GM21825 (cell line): ENCODE data around the gene ARFGAP2.
A peak's percentile ranks its signal among the peaks of the same experiment; 100 is the strongest.

Source experiments
- ATAC-seq: cut with Tn5 transposase; IDR thresholded peaks from one replicate; pipeline ENCODE4 v1.9.1; 2021; ENCODE audit warnings: mild to moderate bottlenecking, moderate library complexity; ENCODE audit not compliant: unreplicated experiment

ARFGAP2 gene

DNA sequence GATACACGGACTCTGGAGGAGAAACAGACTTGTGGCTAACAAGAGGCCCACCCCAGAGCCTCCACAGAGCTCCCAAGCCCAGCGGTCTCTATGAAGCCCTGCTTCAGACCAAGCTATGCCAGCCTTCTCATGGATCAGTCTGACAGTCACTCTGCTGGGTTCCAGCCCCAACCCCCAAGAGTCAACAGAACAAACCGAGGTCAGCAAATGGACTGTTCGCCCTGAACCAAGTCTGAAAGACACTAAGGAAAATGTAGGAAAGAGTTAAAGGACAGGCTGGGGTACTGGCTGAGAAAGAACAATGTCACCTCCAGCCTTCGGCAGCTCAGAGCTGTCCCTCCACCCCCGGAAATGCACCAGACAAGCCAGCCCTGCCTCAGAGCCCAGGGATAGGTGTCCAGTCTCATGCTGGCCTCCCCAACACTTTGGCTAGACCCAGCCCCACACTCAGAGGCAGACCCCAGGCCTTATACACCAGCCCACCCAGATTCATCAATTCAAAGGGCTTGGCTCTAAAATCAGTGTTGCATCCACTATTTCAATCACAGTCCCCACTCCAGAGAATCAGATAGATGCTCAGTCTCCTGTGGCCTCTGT, 3.8 kb downstream of the ARFGAP2 start:
- ATAC-seq, result no peak

DNA sequence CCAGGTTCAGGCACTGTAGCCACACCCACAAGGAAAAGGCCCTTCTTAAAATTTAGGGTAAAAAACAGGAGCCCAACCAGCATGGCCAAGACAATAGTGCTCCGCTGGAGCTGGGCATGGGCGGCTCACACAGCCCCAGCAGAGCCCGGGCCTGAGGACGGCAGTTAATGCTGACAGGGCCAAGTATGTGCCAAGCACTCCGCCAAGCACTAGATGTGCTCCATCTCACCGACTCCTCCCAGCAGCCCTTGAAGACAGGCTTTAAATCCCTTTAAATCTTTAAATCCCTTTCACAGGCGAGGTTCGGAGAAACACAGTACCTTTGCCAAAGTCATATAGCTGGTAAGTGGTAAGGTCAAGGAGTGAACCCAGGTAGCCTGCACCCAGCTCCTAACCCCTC, 4.8 kb downstream of the ARFGAP2 start:
- no peak for ATAC-seq

DNA sequence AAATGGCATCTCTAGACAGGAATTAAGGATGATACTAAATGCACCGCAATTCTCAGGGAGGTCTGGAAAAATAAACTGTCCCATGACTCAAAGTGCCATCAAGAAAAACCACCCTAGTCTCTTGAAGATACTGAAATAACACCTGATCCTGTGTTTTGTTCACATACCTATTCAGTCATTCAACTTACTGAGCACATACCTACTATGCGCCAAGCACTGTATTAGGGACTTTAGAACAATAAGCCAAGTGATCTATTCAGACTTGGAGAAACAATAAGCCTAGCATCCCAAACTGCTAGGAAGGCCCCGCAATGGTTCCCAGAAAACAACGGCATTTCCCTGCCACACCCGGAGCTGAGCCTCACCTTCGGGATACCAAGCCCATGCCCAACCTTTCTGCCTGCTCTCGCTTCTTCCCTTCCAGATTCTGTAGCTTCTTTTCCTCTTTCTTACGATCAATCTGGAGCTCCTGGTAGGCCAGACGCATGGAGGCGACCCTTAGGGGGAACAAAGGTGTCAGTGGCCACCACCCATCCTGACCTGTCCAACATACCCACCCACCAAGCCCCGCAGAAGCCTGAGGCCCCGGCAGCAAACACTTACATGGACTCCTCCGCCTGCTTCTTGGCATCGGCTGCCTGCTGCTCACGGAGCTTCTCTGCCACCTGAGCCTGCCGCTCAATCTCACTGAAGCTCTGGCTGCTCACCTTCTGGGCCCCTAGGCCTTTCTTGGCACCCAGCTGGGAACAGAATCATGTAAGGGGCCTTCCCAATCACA, 5.4 kb downstream of the ARFGAP2 start:
- no peak for ATAC-seq

DNA sequence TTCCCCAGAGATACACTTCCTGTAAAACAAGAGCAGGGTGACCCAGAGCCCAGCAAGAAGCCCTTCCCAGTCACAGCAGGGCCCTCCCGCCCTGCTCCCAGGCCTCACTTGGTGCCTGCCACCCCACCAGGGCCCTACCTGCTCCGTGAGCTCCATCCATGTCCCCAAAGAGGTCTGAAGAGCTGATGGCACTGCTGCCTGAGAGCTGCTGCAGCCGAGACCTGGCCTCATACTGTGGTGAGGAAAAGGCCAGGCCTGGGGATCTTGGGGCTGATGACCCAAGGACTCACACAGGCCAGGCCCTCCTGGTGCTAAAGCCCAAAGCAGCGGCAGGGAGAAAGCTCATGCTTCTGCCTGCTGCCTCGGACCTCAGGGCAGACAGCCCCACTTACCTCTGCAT, 10.3 kb downstream of the ARFGAP2 start:
- ATAC-seq, result no peak

DNA sequence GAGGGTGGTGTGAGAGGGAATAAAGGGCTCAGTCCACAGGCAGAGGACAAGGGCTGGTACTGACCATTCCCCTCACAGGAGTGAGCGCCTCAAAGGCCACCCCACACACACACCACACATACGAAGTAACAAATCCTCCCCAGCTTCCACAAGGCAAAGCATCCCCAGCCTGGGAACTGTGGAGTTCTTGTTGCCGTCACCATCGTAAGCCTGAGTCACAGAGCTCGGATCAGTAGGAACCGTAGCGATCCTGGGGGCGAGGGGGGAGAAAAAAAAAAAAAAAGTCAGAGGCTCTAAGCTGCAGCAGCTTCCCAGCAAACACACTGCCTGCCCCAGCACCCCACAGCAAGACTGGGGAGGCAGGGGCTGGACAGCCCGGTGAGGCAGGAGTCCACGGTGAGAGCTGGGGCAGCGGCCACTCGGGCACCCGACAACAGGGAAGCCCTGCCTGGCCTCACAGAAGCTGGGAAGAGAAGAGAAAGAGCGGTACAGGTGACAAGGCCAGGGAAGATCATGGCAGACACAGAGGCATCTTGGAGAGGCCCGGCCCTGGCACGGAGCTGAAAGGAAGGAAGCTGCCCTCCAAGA, 11.3 kb downstream of the ARFGAP2 start:
- ATAC-seq, result no peak

DNA sequence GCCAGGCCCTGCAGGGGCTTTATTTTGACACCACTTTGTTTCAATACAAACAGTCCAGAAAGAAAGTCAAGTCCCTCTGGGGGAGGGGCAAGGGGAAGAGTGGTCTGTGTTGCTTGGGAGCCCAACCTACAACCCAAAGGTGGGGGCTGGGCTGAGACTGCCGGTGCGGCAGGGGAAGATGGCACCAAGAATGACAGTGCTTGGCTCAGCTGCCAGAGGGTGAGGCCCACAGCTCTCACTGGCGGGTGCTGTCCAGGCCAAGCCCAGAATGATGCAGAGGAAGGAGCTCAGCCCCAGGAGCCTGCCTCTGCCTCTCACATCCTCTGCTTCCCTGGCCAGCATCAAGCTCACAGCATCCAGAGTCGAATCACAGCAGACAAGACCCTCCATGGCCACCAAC, 12.4 kb downstream of the ARFGAP2 start:
- no peak for ATAC-seq

DNA sequence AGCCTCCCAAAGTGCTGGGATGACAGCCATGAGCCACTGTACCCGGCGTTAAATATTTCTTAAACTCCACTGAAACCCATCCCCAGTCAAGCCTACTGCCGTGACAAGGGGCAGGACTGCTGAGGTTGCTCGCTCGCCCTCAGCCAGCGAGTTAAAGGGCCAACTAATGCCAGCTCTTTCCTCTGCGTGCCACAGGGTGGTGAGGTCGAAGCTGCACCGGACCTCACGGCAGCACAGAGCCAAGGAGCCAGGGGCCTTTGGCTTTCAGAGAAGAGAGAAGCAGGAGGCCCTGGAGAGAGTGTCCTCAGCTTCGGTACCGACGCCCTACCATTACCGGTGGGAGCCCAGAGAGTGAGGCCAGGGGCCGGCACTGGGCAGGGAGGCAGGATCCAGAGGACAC, 12.8 kb downstream of the ARFGAP2 start:
- no peak for ATAC-seq

DNA sequence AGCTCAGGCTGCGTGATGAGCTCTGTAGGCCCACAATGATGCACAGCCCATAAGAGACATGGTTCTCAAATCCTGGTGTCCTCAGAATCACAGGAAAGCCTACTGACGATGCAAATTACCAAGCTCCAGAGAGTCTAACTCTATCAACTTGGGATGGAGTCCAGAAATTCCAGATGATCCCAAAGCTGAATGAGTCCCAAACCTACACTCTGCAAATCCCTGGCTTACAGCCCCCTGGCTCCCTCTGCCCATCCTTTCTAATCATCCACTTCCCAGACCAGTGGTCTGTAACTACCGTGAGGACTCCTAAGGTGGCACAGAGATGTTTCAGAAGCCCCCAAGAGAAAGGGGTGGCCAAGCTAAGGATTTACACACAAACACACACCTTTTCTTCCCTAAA, 13.5 kb downstream of the ARFGAP2 start:
- no peak for ATAC-seq

DNA sequence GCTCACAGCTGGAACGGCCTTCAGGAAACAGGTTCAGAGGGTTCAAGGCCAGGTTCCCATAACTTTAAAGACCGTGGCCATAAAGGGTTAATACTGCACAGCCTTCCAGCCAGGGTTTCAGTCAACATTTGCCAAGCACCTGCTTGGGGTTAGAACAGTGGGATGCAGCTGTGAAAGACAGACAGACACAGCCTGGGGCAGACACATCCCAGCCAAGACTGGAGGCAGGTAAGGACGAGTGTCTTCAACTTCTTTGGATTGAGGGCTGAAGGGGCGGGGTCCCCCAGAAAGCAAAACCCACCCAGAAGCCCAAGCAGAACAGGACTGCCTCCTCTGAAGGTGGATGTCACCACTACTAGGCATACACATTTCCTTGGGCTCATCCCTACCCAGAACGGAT, 14.3 kb downstream of the ARFGAP2 start:
- no peak for ATAC-seq

DNA sequence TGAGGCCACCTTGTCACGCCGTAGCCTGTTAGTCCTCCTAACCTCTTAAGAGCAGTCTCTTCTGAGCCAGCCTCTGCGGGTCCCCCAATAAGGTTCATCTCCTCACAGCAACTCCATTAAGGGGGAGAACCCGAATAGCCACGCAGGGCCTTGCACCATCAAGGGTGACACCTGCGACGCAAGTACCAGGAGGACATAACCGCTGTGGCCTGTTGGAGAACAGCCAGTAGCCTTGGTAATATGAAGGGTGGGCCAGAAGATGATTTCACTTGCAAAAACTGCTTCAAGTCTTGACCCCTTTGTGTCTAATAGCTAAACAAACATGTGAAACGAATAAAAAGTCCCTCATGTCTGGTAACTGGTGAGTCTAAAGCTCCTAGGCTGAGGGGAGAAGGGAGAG, 14.8 kb downstream of the ARFGAP2 start:
- ATAC-seq, result no peak

DNA sequence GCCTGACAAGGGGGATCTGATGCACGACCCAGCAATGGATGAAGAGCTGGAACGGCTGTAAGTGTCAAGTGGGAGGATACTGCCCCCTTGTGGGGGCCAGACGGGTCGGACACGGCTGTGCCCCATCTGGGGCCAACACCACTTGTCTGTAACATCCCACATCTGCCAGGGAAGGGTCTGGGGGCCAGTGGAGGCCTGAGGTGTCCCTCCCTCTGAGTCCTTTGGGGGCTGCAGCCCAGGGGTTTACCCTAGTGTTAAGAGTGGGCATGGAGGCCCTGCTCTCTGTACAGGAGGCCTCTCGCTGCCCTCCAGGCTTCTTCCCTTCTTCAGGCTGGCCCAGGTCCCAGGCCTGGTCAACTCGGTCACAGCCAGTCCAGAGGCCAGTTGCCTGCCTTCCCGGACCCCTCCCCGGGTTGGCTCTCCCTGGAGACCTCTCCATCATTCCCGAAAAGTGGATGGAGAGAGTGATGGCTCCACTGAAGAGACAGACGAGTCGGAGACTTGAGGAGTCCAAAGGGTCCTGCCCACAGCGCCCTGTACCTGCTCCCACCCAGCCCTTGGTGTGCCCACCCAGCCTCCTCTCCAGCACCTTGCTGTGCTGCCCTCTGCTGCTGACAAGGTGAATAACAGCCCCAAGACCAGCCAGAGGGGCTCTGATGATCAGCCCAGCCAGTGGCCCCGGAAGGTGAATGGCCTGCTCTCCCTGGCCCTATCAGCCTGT, 15.4 kb downstream of the ARFGAP2 start:
- ATAC-seq, result peak; percentile 53

DNA sequence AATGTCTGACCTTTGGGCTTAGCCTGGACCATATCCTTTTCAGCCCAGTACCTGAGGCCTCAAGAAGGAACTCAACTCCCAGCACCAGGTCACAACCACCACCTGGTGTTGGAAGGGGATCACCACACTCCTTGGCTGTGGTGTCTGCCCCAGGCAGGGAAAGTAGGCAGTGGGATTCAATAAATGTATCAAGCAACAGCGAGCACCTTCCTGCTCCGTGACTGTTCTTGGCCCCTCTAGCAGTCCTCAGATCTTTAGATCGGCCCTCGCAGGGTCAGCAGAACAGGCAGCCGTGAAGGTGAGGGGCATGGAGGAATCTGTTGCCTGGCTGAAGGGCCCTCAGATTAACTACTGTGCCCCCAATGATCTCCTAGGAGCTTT, 15.9 kb downstream of the ARFGAP2 start:
- ATAC-seq, result no peak

DNA sequence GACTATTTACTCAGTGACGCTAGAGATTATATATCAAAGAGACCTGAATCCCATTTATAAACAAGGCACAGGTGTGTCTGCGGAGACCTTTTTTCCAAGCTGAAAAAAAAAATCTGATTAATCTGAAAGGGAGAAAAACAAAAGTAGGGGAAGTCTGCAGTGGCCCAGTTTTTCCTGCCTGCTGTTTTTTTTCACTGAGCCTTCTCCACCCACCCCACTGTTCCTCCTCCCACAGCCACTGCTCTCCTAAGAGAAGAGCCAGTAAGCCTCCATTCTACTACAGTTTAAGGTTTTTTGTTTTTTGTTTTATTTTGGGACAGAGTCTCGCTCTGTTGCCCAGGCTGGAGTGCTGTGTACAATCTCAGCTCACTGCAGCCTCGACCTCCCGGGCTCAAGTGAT, 18.4 kb downstream of the ARFGAP2 start:
- ATAC-seq, result no peak

DNA sequence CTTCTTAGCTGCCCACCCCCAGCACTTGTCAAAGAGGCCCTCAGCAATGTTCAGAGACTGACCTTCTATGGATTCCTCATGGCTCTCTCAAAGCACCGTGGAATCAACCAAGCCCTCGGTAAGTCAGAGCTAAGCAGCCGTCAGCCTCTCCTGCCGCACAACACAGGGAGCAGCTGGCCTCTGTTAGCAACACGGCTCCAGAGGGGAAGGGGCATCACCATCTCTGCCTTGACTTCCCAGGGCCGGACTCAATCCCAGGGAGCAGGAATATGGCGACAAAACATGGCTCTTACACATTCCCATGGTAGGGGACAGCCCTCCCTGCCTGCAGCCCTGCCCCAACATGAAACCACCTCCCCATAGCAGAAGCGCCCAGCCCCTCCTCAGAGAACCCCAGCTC, 18.9 kb downstream of the ARFGAP2 start:
- no peak for ATAC-seq

DNA sequence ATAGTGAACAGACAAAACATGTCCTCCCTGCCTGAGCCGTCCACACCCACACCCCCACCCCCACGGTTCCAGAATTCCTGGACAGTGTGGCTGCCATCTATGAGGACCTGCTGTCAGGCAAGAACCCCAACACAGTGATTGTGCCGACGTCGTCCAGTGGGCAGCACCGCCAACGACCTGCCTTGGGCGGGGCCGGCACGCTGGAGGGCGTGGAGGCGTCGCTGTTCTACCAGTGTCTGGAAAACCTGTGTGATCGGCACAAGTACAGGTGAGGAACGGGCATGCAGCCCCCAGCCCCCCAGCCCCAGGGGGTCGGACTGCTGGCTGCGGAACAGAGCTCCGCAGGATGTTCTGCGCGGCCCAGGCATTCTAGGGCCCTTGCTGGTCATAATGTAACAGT, 19.7 kb downstream of the ARFGAP2 start:
- ATAC-seq, result no peak

DNA sequence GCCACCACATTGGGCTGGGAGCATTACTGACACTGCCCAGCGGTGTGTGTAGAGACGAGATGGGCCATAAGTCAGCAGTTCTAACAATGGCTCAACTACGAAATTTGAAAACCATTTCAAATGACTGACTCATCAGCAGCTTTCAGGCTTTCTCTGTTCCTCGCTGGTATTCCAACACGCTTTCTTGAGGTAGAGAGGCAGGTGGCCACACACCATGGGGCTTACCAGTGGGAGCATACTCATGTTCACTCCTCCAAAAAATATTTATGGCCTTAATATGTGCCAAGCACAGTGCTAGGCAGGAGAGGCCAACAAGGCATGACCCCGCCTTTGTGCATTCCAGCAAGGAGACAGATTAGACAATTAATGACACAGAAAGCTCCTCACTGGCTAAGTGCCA, 20.3 kb downstream of the ARFGAP2 start:
- ATAC-seq, result no peak

DNA sequence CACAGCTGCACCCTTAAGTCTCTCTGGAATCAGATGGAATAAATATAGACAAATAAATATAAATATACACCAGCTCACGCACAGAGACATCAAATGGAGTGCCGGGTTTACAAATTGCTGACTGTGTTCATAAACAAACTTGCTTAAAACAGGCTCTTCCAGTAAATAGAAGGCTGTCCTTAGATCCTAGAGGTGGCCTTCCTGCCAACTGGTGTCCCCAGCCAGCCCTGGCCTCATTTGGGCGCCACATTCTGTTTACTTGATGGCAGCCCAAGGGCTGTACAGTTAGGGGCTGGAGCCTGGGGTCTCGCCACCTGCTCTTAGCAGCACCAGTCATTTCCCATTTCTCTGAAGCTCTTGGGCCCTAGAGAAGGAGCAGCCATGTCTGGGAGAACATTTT, 20.8 kb downstream of the ARFGAP2 start:
- no peak for ATAC-seq

DNA sequence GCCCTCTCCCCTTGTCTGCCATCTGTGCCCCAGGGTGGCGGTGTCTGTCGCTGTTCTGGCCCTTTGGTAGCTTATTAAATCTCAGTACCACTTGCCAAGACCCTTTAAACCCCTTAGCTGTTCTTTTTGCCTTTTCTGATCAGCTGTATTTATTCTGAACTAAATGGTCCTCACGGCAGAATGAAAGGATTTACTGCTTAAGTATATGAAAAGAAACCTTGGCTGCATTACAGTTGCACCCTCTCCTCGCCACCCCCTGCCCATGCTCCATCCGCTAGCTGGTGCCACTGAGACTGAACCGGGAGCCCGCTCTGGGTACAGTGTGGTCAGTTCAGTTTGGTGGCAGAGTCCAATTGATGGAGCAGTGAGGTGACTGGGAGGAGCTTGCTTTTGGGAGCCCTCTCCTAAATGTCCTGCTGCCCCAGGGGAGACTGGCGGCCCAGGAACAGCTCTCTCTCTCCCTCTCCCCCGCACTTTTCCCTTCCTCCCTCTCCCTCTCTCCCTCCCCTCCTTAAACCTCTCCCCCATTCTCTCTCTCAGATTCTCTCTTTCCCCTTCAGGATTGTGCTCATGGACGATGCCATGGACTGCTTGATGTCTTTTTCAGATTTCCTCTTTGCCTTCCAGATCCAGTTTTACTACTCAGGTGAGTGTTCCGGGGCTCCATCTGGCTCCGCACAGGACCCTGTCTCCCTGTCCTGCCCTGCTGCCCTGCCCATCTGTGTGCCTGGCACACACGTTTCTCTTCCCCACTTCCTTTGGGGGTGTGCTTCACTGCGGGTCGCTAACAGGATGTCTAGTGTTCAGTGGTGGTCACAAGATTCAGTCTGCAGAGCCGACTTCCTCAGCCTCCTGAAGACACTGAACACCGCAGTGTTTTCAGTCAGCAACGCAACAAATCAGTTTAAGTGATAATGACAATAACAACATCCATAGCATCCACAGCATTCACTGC, 21.8 kb downstream of the ARFGAP2 start:
- ATAC-seq, result no peak

DNA sequence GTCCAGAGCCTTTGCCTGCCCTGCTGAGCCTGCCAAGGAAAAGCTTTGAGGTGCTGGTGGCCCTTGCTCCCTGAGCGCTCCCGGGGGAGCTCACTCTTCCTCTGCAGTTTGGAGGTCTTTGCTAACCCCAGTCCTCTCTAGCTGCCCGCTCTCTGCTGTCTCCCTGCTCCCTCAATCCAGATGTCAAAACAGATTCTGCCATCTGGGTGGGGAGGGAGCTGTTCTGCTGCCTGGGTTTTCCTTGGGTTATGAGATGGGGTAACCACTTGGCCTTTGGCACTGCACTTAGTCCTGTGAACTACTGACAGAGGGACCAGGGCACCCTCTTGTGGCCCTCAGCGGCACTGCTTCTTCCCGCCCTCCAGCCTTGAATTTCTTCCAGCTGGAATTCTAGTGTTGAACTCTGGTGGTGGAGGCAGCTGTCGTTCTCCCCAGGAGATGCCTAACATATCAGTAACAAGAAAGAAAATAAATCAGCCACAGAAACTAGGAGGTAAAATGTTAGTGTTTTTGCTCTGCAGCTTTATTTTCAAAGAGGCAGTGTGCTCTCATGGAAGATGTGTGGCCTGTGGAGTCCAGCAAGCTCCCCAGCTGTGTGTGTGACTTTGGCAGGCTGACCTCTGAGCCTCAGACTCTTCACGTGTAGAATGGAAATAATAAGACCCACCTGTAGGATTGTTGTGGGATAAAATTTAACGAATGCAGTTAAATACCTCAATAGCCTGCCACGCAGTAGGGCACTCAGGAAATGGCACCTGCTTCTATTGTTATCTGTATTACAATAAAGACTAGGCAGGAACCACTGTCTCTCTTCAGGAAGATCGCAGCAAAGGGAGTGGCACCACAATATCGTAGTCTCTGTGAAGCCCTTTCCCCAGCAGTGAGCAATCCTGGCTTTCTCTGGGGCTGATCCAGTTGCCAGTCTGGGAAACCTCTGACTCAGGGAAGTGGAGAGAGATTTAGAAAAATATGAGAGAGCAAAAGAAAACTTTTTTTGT, 23.4 kb downstream of the ARFGAP2 start:
- ATAC-seq, result no peak
